C4-2B (cell line): ENCODE data around the gene NRG2.

Experiments used
- ZFX ChIP-seq: fragments of 450-650 bp; IDR thresholded peaks from 2 replicates; pipeline ENCODE4 v1.6.1; 2017
- TF ChIP-seq, protein P1 (sequence below): fragments of 450-650 bp; conservative IDR thresholded peaks from 2 replicates; pipeline ENCODE4 v1.5.1; 2017; ENCODE audit warnings: mild to moderate bottlenecking

GRCh38 chr5:139882961-139883539, 160.0 kb downstream of the NRG2 start:
- TF ChIP-seq, protein P1, sequence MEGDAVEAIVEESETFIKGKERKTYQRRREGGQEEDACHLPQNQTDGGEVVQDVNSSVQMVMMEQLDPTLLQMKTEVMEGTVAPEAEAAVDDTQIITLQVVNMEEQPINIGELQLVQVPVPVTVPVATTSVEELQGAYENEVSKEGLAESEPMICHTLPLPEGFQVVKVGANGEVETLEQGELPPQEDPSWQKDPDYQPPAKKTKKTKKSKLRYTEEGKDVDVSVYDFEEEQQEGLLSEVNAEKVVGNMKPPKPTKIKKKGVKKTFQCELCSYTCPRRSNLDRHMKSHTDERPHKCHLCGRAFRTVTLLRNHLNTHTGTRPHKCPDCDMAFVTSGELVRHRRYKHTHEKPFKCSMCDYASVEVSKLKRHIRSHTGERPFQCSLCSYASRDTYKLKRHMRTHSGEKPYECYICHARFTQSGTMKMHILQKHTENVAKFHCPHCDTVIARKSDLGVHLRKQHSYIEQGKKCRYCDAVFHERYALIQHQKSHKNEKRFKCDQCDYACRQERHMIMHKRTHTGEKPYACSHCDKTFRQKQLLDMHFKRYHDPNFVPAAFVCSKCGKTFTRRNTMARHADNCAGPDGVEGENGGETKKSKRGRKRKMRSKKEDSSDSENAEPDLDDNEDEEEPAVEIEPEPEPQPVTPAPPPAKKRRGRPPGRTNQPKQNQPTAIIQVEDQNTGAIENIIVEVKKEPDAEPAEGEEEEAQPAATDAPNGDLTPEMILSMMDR, result no peak
- TF ChIP-seq ZFX, result no peak
